ENCODE data around the gene KLK3. TPM values are rescaled to one million over a fixed set of nuclear protein-coding genes. Genes with fewer than 3 reads are reported as not detected.

KLK3 gene
- total RNA-seq, 1 donor from 2014 or later, result not detected

GRCh38 chr19:50869479-50869878, 14.8 kb downstream of the KLK3 start:
- H3K36me3 Mint-ChIP-seq (ENCODE audit: insufficient read depth), result no peaks in the 10 kb centered on the region
- no peaks in the 10 kb centered on the region for H3K9me3 Mint-ChIP-seq (ENCODE audit: low read depth)
- H3K4me1 Mint-ChIP-seq (ENCODE audit: low read depth), result no peaks in the 10 kb centered on the region
- H3K4me3 Mint-ChIP-seq (ENCODE audit: low read depth), result no peak overlapping the region
- no peak overlapping the region for H3K27ac Mint-ChIP-seq
- TF ChIP-seq CTCF (IDR thresholded peaks at IDR 0.05; ENCODE audit: unreplicated experiment), result no peak
- peaks cover 81% of the 10 kb centered on the region for H3K27me3 Mint-ChIP-seq
- DNase-seq (ENCODE audit: low spot score, unreplicated experiment), result no peak

- Mint-ChIP-seq H3K4me3 (ENCODE audit: low read depth) (no peak overlapping the region), H3K27ac (no peak overlapping the region), H3K27me3 (peaks cover 70% of the 10 kb centered on the region), H3K9me3 (ENCODE audit: low read depth) (no peaks in the 10 kb centered on the region), H3K36me3 (ENCODE audit: insufficient read depth) (no peaks in the 10 kb centered on the region), H3K4me1 (ENCODE audit: low read depth) (no peaks in the 10 kb centered on the region)
- TF ChIP-seq CTCF (IDR thresholded peaks at IDR 0.05; ENCODE audit: unreplicated experiment), result no peak
- DNase-seq (ENCODE audit: low spot score, unreplicated experiment), result no peak
These were observed 15.8 kb downstream of the KLK3 start for GRCh38 chr19:50870417-50871089.

- H3K9me3 Mint-ChIP-seq (ENCODE audit: low read depth), result no peaks in the 10 kb centered on the region
- no peak within 1 kb of the TSS for H3K4me3 Mint-ChIP-seq (ENCODE audit: low read depth)
- TF ChIP-seq CTCF (IDR thresholded peaks at IDR 0.05; ENCODE audit: unreplicated experiment), result no peak
These were observed 18.3 kb downstream of the KLK3 start, which contains the start of gene KLK2 for GRCh38 chr19:50873056-50873455. KLK2 (plus strand) TSS chr19:50873439; CDS start chr19:50873474, 35 bp downstream.

GRCh38 chr19:50874211-50874610, 19.5 kb downstream of the KLK3 start:
- Mint-ChIP-seq H3K4me1 (ENCODE audit: low read depth) (no peaks in the 10 kb centered on the region), H3K4me3 (ENCODE audit: low read depth) (no peak overlapping the region), H3K27me3 (peaks cover 41% of the 10 kb centered on the region), H3K9me3 (ENCODE audit: low read depth) (no peaks in the 10 kb centered on the region), H3K36me3 (ENCODE audit: insufficient read depth) (no peaks in the 10 kb centered on the region), H3K27ac (no peak overlapping the region)
- TF ChIP-seq CTCF (IDR thresholded peaks at IDR 0.05; ENCODE audit: unreplicated experiment), result no peak
- no peak for DNase-seq (ENCODE audit: low spot score, unreplicated experiment)

More at GRCh38 chr19:50873056-50873455, 18.3 kb downstream of the KLK3 start, which contains the start of gene KLK2:
- Mint-ChIP-seq H3K4me1 (ENCODE audit: low read depth) (no peaks in the 10 kb centered on the region), H3K27ac (no peak within 1 kb of the TSS), H3K36me3 (ENCODE audit: insufficient read depth) (no peaks in the 10 kb centered on the region), H3K27me3 (peaks cover 47% of the 10 kb centered on the region)
- no peak for DNase-seq (ENCODE audit: low spot score, unreplicated experiment)

- Mint-ChIP-seq H3K27me3 (peaks cover 39% of the 10 kb centered on the region), H3K9me3 (ENCODE audit: low read depth) (no peaks in the 10 kb centered on the region), H3K36me3 (ENCODE audit: insufficient read depth) (no peaks in the 10 kb centered on the region), H3K4me1 (ENCODE audit: low read depth) (peaks cover 3% of the 10 kb centered on the region), H3K4me3 (ENCODE audit: low read depth) (no peak overlapping the region), H3K27ac (no peak overlapping the region)
- no peak for DNase-seq (ENCODE audit: low spot score, unreplicated experiment)
- TF ChIP-seq CTCF (IDR thresholded peaks at IDR 0.05; ENCODE audit: unreplicated experiment), result no peak
These were observed 21.2 kb downstream of the KLK3 start for GRCh38 chr19:50875795-50876422.
